ENCODE data around the gene LRFN3. TPM values are rescaled to one million over a fixed set of nuclear protein-coding genes. Genes with fewer than 3 reads are reported as not detected.

LRFN3 gene
- total and polyA plus RNA-seq, 2 of the 13 experiments (the other 11 are each of a cell fraction or from before 2014, with no cell fraction given) = 0.74 to 1.6 TPM

DNA sequence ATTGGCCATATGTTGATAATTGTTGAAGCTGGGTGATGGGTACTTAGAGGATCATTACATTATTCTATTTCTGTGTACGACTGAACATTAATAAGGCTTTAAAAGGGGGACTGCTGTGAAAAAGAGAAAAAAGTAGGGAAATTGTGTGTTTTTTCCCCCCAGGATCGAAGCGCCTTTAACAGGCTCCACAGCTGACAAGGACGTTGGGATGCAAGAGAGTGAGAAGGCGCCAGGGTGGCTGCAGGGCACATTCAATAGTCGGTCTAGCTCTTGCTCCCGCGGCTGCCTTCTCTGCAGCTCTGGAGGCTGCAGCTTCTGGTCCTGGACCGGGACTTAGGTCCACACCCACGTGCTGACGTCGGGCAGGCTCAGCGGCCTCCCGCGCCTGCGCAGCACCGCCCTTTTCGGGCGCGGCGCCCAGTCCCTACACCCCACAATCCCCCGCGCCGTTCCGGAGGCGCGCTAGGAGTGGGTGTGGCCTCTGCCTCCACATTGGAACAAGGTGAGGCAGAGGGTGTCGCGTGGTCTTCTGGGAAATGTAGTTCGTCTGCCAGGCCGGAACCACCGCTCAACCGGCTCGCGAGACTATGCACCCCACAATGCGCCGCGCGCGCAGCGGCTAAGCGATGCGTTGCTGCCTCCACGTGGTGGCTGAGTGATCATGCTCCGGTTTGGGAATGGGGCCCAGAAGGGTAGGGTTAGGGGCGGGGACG lies 4.9 kb upstream of the LRFN3 start (continued):
- TF ChIP-seq ZNF720 (CRISPR knock-in tag; IDR thresholded peaks at IDR 0.05) (no peak), ZNF383 (CRISPR knock-in tag; IDR thresholded peaks at IDR 0.05; ENCODE audit: borderline replicate concordance) (no peak), DR1 (CRISPR knock-in tag; IDR thresholded peaks at IDR 0.05) (0 out of 2 replicates have a peak, but pooled peaks have one; percentile 69), PAWR (CRISPR knock-in tag; IDR thresholded peaks at IDR 0.05; ENCODE audit: borderline replicate concordance) (no peak), ZNF143 (CRISPR knock-in tag; IDR thresholded peaks at IDR 0.05) (peak; percentile 98), NCOA5 (CRISPR knock-in tag; IDR thresholded peaks at IDR 0.05) (no peak), ZNF850 (CRISPR knock-in tag; conservative IDR thresholded peaks at IDR 0.05) (no peak), KDM5A (IDR thresholded peaks at IDR 0.05; ENCODE audit: borderline replicate concordance, low read length) (no peak), ZFP1 (CRISPR knock-in tag; IDR thresholded peaks at IDR 0.05) (peak; percentile 80; the same call in 1 of the 2 replicates), ZKSCAN8 (CRISPR knock-in tag; IDR thresholded peaks at IDR 0.05; ENCODE audit: borderline replicate concordance) (peak; percentile 54; the same call in 1 of the 2 replicates), HOXA7 (CRISPR knock-in tag; IDR thresholded peaks at IDR 0.05) (no peak), ZBTB7A (CRISPR knock-in tag; IDR thresholded peaks at IDR 0.05) (0 out of 2 replicates have a peak, but pooled peaks have one; percentile 49), JUNB (CRISPR knock-in tag; IDR thresholded peaks at IDR 0.05; ENCODE audit: borderline replicate concordance) (no peak), YEATS4 (CRISPR knock-in tag; IDR thresholded peaks at IDR 0.05; ENCODE audit: borderline replicate concordance) (peak; percentile 73; the same call in 1 of the 2 replicates)
- TF ChIP-seq, protein P1, sequence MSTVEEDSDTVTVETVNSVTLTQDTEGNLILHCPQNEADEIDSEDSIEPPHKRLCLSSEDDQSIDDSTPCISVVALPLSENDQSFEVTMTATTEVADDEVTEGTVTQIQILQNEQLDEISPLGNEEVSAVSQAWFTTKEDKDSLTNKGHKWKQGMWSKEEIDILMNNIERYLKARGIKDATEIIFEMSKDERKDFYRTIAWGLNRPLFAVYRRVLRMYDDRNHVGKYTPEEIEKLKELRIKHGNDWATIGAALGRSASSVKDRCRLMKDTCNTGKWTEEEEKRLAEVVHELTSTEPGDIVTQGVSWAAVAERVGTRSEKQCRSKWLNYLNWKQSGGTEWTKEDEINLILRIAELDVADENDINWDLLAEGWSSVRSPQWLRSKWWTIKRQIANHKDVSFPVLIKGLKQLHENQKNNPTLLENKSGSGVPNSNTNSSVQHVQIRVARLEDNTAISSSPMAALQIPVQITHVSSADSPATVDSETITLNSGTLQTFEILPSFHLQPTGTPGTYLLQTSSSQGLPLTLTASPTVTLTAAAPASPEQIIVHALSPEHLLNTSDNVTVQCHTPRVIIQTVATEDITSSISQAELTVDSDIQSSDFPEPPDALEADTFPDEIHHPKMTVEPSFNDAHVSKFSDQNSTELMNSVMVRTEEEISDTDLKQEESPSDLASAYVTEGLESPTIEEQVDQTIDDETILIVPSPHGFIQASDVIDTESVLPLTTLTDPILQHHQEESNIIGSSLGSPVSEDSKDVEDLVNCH (CRISPR knock-in tag; IDR thresholded peaks at IDR 0.05) = no peak
- TF ChIP-seq, protein P2, sequence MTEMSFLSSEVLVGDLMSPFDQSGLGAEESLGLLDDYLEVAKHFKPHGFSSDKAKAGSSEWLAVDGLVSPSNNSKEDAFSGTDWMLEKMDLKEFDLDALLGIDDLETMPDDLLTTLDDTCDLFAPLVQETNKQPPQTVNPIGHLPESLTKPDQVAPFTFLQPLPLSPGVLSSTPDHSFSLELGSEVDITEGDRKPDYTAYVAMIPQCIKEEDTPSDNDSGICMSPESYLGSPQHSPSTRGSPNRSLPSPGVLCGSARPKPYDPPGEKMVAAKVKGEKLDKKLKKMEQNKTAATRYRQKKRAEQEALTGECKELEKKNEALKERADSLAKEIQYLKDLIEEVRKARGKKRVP (CRISPR knock-in tag; IDR thresholded peaks at IDR 0.05) = 0 out of 4 replicates have a peak, but pooled peaks of 1 of the 2 experiments have one; percentile 23
- TF ChIP-seq, protein P3, sequence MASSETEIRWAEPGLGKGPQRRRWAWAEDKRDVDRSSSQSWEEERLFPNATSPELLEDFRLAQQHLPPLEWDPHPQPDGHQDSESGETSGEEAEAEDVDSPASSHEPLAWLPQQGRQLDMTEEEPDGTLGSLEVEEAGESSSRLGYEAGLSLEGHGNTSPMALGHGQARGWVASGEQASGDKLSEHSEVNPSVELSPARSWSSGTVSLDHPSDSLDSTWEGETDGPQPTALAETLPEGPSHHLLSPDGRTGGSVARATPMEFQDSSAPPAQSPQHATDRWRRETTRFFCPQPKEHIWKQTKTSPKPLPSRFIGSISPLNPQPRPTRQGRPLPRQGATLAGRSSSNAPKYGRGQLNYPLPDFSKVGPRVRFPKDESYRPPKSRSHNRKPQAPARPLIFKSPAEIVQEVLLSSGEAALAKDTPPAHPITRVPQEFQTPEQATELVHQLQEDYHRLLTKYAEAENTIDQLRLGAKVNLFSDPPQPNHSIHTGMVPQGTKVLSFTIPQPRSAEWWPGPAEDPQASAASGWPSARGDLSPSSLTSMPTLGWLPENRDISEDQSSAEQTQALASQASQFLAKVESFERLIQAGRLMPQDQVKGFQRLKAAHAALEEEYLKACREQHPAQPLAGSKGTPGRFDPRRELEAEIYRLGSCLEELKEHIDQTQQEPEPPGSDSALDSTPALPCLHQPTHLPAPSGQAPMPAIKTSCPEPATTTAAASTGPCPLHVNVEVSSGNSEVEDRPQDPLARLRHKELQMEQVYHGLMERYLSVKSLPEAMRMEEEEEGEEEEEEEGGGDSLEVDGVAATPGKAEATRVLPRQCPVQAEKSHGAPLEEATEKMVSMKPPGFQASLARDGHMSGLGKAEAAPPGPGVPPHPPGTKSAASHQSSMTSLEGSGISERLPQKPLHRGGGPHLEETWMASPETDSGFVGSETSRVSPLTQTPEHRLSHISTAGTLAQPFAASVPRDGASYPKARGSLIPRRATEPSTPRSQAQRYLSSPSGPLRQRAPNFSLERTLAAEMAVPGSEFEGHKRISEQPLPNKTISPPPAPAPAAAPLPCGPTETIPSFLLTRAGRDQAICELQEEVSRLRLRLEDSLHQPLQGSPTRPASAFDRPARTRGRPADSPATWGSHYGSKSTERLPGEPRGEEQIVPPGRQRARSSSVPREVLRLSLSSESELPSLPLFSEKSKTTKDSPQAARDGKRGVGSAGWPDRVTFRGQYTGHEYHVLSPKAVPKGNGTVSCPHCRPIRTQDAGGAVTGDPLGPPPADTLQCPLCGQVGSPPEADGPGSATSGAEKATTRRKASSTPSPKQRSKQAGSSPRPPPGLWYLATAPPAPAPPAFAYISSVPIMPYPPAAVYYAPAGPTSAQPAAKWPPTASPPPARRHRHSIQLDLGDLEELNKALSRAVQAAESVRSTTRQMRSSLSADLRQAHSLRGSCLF (CRISPR knock-in tag; IDR thresholded peaks at IDR 0.05; ENCODE audit: borderline replicate concordance) = no peak
- TF ChIP-seq, protein P4, sequence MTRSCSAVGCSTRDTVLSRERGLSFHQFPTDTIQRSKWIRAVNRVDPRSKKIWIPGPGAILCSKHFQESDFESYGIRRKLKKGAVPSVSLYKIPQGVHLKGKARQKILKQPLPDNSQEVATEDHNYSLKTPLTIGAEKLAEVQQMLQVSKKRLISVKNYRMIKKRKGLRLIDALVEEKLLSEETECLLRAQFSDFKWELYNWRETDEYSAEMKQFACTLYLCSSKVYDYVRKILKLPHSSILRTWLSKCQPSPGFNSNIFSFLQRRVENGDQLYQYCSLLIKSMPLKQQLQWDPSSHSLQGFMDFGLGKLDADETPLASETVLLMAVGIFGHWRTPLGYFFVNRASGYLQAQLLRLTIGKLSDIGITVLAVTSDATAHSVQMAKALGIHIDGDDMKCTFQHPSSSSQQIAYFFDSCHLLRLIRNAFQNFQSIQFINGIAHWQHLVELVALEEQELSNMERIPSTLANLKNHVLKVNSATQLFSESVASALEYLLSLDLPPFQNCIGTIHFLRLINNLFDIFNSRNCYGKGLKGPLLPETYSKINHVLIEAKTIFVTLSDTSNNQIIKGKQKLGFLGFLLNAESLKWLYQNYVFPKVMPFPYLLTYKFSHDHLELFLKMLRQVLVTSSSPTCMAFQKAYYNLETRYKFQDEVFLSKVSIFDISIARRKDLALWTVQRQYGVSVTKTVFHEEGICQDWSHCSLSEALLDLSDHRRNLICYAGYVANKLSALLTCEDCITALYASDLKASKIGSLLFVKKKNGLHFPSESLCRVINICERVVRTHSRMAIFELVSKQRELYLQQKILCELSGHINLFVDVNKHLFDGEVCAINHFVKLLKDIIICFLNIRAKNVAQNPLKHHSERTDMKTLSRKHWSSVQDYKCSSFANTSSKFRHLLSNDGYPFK (CRISPR knock-in tag; IDR thresholded peaks at IDR 0.05; ENCODE audit: borderline replicate concordance) = peak; percentile 95

All from HepG2 (cell line).